Gastrocnemius medialis (tissue), 4 donors: Measurements from ENCODE around the gene ZMYM3. TPM values are rescaled to one million over a fixed set of nuclear protein-coding genes. Genes with fewer than 3 reads are reported as not detected.
"Not testable (repeated sequence)": the region's sequence is repeated elsewhere in the genome, so short reads cannot be mapped to it uniquely, and the experiment has no call there.

Source experiments
- ATAC-seq, 2 donors: fragments of 150-250 bp; one replicate each; pipeline ENCODE4 v1.9.1; 2016
- DNase-seq, 2 donors: peaks; one replicate each; pipeline ENCODE4 v3.0.0-alpha.2; 2019
- H3K27ac ChIP-seq, 4 donors: fragments of 200-600 bp; sonication (generic); 1 replicate in 1 of 4; 2 replicates in 3 of 4; pipeline ENCODE4 v1.5.1; 2016 to 2018; ENCODE audit warnings: mild to moderate bottlenecking in 2 of 4, moderate library complexity in 1 of 4
- H3K27me3 ChIP-seq, 3 donors: fragments of 200-600 bp; sonication (generic) in 2 of 3; 1 replicate in 1 of 3; 2 replicates in 2 of 3; pipeline versions ENCODE4 v1.5.1 to v1.6.0; 2016 to 2019; ENCODE audit warnings: mild to moderate bottlenecking in 1 of 3, moderate library complexity in 1 of 3
- H3K36me3 ChIP-seq, 2 donors: fragments of 200-600 bp; sonication (generic) in 1 of 2; one replicate each; pipeline ENCODE4 v1.5.1; 2017 to 2018
- H3K4me1 ChIP-seq, 2 donors: fragments of 200-600 bp; sonication (generic) in 1 of 2; one replicate each; pipeline ENCODE4 v1.5.1; 2016 to 2017; ENCODE audit warnings: mild to moderate bottlenecking in 2 of 2
- H3K4me3 ChIP-seq, 4 donors: fragments of 200-600 bp; sonication (generic) in 3 of 4; 1 replicate in 1 of 4; 2 replicates in 3 of 4; pipeline ENCODE4 v1.5.1; 2016 to 2019; ENCODE audit warnings: mild to moderate bottlenecking in 2 of 4
- H3K9me3 ChIP-seq, 3 donors: fragments of 200-600 bp; sonication (generic) in 2 of 3; 1 replicate in 1 of 3; 2 replicates in 2 of 3; pipeline ENCODE4 v1.5.1; 2016 to 2019
- POLR2A ChIP-seq, 2 donors: fragments of 450-650 bp; IDR thresholded peaks; one replicate each; pipeline ENCODE4 v1.6.1; 2017; ENCODE audit warnings: antibody characterized with exemption in 2 of 2, mild to moderate bottlenecking in 2 of 2, moderate library complexity in 2 of 2
- in situ Hi-C, 4 donors: fragments of 200-750 bp; cut with MboI; loops; one replicate each; pipeline versions ENCODE4 v1.15.0 to v1.8.0; 2017; ENCODE audit warnings: low sequenced_read_pairs in 4 of 4
- intact Hi-C: fragments of 100-400 bp; cut with DNase I; formaldehyde crosslinking; loops from one replicate; pipeline ENCODE4 v1.15.1; 2023; ENCODE audit warnings: low total_unique reads
- total RNA-seq, 4 donors: library from RNA; depleted of rRNA; stranded (reverse); fragments of >200 nt; gene quantifications; one replicate each; pipeline versions ENCODE4 v1.1.0 to v1.2.3, GENCODE V29; 2016
- TF ChIP-seq, protein P1 (sequence below), 5 experiments: fragments of 450-650 bp in 3 of 5; fragments of 200-600 bp in 2 of 5; sonication (generic) in 2 of 5; IDR thresholded peaks in 4 of 5; conservative IDR thresholded peaks in 1 of 5; 1 replicate in 4 of 5; 2 replicates in 1 of 5; pipeline ENCODE4 v1.5.1; 2016 to 2019; ENCODE audit warnings: antibody characterized with exemption in 5 of 5, mild to moderate bottlenecking in 3 of 5, moderate library complexity in 3 of 5

Gene ZMYM3
- total RNA-seq, 4 donors from 2014 or later: 7.1 to 10.2 (median 8.9) TPM

DNA sequence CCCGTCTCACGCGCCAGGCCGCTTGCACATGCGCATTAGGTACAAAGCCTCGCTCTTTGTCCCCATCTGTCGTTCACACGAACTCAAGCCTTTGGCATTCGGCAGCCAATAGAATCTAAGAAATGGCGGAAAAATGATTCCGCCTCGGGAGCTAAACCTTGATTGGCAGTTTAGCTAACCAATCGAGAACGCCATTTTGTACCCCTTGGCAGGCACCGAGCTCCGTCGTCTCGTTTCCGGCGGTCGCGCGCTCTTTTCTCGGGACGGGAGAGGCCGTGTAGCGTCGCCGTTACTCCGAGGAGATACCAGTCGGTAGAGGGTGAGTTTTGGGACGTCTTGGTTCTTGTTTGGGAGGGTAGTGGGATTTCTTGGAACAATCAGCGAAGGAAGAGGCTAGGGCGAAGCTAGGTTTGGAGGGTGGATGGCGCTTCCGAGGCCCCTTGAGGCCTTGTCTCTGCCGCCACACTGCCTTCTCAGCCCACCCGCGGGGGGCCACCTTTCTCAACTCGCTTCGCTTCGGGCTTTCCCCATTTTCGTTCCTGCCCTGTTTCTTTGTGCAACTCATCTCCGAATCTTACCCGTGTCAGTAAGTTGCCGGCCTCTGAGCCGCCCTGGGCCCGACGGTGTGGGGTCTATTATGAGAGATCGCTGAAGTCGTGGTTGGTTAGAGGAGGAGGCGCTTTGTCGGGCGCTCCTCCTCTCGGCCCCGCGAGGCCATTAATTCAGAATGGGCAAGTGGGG is 29.6 kb upstream of the ZMYM3 start, which contains the start of gene NONO:
Gene NONO (plus strand): TSS at position 233 of the 741 bp plus-strand sequence. CDS start 7,003 bp downstream, outside the sequence.
- DNase-seq: peak; percentile 87 to 88
- H3K36me3 ChIP-seq: no peaks in the 10 kb centered on the region
- intact Hi-C loops: loop anchor here (1.0 to 10.0 kb wide), 3 partner anchors 28 to 249 kb away; partner anchors contain the start of gene TAF1
- in situ Hi-C loops: no loop called here
- H3K4me1 ChIP-seq: peaks cover 21 to 23% of the 10 kb centered on the region in 2 donors
- TF ChIP-seq, protein P1, sequence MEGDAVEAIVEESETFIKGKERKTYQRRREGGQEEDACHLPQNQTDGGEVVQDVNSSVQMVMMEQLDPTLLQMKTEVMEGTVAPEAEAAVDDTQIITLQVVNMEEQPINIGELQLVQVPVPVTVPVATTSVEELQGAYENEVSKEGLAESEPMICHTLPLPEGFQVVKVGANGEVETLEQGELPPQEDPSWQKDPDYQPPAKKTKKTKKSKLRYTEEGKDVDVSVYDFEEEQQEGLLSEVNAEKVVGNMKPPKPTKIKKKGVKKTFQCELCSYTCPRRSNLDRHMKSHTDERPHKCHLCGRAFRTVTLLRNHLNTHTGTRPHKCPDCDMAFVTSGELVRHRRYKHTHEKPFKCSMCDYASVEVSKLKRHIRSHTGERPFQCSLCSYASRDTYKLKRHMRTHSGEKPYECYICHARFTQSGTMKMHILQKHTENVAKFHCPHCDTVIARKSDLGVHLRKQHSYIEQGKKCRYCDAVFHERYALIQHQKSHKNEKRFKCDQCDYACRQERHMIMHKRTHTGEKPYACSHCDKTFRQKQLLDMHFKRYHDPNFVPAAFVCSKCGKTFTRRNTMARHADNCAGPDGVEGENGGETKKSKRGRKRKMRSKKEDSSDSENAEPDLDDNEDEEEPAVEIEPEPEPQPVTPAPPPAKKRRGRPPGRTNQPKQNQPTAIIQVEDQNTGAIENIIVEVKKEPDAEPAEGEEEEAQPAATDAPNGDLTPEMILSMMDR (IDR thresholded peaks at IDR 0.05 in 4 of 5, conservative IDR thresholded peaks at IDR 0.05 in 1 of 5): no peak
- peak; percentile 70 to 74 for TF ChIP-seq POLR2A (IDR thresholded peaks at IDR 0.05)
- H3K27ac ChIP-seq: peak within 1 kb of the TSS; percentile 82 to 95 (median 90)
- ATAC-seq: peak; percentile 99 to 100
- no peaks in the 10 kb centered on the region for H3K9me3 ChIP-seq
- H3K4me3 ChIP-seq: peak within 1 kb of the TSS; percentile 67 to 87 (median 71)
- H3K27me3 ChIP-seq: no peaks in the 10 kb centered on the region

DNA sequence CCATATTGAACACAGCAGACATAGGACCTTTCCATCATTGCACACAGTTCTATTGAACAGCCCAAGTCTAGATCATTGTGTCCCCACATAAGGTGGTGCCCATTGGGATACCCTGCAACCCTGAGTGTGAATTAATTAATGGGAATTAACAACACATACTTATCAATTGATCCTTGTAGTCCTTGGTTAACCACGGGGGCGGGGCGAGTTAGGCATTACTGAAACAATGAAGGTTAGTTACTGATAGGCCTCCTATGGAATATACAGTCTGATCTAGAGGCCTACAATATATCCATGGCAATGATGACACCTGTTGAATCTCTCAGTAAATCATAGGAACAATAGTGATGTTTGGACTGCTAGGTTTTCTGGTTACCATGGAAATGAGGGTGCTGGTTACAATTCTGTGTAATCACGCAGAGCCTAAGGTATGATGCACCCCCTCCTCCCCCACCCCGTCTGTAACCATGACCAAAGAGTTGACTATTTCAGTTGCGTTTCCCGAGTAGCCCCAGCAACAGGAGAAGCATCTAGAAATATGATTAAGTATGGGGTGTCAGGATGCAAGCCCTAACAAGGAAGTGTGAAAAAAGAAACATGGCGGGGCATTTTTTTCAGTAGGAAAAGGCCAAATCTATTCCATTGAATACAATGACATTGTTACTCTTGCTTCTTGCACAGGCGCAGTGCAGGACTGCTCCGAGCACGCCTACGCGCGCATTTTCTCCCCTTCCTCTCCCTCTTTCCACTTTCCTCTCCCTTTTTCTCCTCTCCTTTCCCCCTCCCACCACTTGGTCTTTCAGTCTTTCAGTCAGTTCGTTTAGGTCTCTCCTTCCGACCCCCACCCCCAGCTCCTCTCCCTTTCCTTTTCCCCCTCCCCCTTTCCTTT is 28.8 kb upstream of the ZMYM3 start:
- TF ChIP-seq, protein P1 (IDR thresholded peaks at IDR 0.05 in 4 of 5, conservative IDR thresholded peaks at IDR 0.05 in 1 of 5): no peak
- no peak for TF ChIP-seq POLR2A (IDR thresholded peaks at IDR 0.05)
- Histone ChIP-seq H3K4me3 (peak overlapping the region; percentile 58 to 71 (median 69)), H3K27me3 (no peaks in the 10 kb centered on the region), H3K27ac (peak overlapping the region; percentile 82 to 95 (median 90)), H3K36me3 (no peaks in the 10 kb centered on the region), H3K9me3 (no peaks in the 10 kb centered on the region), H3K4me1 (peaks cover 21 to 23% of the 10 kb centered on the region in 2 donors)
- in situ Hi-C loops (no loop called here), intact Hi-C loops (loop anchor here (1.0 to 10.0 kb wide), 3 partner anchors 27 to 250 kb away; partner anchors contain the start of gene TAF1)
- DNase-seq (no peak), ATAC-seq (peak; percentile 57 to 63)

DNA sequence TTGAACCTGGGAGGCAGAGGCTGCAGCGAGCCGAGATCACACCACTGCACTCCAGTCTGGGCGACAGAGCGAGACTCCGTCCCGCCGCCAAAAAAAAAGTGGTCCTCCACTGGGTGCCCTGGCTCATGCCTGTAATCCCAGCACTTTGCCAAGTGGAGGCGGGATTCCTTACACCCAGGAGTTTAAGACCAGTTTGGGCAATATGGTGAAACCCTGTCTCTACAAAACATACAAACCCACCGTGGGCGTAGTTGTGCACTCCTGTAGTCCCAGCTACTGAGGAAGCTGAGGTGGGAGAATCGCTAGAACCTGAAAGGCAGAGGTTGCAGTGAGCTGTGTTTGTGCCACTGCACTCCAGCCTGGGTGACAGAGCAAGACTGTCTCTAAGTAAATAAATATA is 27.4 kb upstream of the ZMYM3 start:
- H3K4me1 ChIP-seq: peaks cover 17 to 21% of the 10 kb centered on the region in 2 donors
- DNase-seq, in situ Hi-C loops, H3K27ac ChIP-seq, H3K36me3 ChIP-seq, ATAC-seq, H3K4me3 ChIP-seq, H3K27me3 ChIP-seq, H3K9me3 ChIP-seq: not testable (repeated sequence)
- intact Hi-C loops: loop anchor here (10.0 kb wide), 1 partner anchor 84 kb away; the partner anchor contains the start of gene TAF1

DNA sequence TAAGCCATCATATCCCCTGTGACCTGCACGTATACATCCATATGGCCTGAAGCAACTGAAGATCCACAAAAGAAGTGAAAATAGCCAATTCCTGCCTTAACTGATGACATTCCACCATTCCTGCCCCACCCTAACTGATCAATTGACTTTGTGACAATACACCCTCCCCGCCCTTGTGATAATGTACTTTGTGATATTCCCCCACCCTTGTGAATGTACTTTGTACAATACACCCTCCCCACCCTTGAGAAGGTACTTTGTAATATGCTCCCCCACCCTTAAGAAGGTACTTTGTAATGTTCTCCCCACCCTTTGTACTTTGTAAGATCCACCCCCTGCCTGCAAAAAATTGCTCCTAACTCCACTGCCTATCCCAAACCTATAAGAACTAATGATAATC is 18.4 kb upstream of the ZMYM3 start:
- in situ Hi-C loops: loop anchor here in 2 of 4 donors (25.0 kb wide), 1 partner anchor 90 kb away; the partner anchor contains the start of gene TAF1 (in 2 of the 2)
- H3K4me1 ChIP-seq, H3K27me3 ChIP-seq, ATAC-seq, H3K36me3 ChIP-seq, H3K27ac ChIP-seq, H3K4me3 ChIP-seq, H3K9me3 ChIP-seq, intact Hi-C loops, DNase-seq: not testable (repeated sequence)

DNA sequence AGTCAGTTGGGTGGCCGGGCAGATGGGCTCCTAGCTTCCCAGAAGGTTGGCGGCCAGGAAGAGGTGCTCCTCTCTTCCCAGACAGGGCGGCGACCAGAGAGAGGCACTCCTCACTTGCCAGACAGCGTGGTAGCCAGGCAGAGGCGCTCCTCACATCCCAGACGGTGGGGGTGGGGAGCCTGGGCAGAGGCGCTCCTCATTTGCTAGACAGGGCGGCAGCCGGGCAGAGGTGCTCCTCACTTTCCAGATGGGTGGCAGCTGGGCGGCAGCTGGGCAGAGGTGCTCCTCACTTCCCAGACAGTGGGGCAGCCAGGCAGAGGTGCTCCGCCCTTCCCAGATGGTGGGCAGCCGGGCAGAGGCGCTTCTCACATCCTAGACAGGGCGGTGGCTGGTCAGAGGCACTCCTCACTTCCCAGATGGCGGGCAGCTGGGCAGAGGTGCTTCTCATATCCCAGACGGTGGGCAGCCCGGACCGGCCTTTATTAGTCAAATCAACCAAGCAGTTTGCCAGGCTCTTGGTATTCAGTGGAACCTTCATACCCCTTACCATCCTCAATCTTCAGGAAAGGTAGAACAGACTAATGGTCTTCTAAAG is 16.0 kb upstream of the ZMYM3 start:
- Histone ChIP-seq H3K27me3 (no peaks in the 10 kb centered on the region), H3K4me1 (no peaks in the 10 kb centered on the region), H3K27ac (no peak overlapping the region), H3K4me3 (no peak overlapping the region), H3K36me3 (no peaks in the 10 kb centered on the region), H3K9me3 (no peaks in the 10 kb centered on the region)
- intact Hi-C loops: no loop called here
- TF ChIP-seq, protein P1 (IDR thresholded peaks at IDR 0.05 in 4 of 5, conservative IDR thresholded peaks at IDR 0.05 in 1 of 5): no peak
- no peak for TF ChIP-seq POLR2A (IDR thresholded peaks at IDR 0.05)
- in situ Hi-C loops: loop anchor here in 2 of 4 donors (25.0 kb wide), 1 partner anchor 92 kb away; the partner anchor contains the start of gene TAF1 (in 2 of the 2)
- DNase-seq (no peak), ATAC-seq (no peak)

DNA sequence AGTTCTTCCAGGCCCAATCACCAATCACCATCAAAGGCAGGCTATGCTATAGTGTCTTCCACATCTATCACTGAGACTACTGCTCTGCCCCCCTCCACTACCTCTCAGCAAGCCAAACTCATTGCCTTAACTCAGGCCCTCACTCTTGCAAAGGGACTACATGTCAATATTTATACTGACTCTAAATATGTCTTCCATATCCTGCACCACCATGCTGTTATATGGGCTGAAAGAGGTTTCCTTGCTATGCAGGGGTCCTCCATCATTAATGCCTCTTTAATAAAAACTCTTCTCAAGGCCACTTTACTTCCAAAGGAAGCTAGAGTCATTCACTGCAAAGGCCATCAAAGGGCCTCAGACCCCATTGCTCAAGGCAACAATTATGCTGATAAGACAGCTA is 14.7 kb upstream of the ZMYM3 start:
- not testable (repeated sequence) for H3K36me3 ChIP-seq, DNase-seq
- in situ Hi-C loops: loop anchor here in 2 of 4 donors (25.0 kb wide), 1 partner anchor 94 kb away; the partner anchor contains the start of gene TAF1 (in 2 of the 2)

More for the DNA sequence above, 14.7 kb upstream of the ZMYM3 start:
- H3K4me3 ChIP-seq, H3K27ac ChIP-seq, H3K27me3 ChIP-seq, intact Hi-C loops, H3K4me1 ChIP-seq, H3K9me3 ChIP-seq, ATAC-seq: not testable (repeated sequence)
